NCI-H1105 treated with DMSO at 0.1 percent for 48 hours (cell line): Measurements from ENCODE around the gene CALD1.

Source experiments
- DNase-seq: peaks from one replicate; lab custom pipeline; 2025; lab: John Stamatoyannopoulos, UW

CALD1 gene

GRCh38 chr7:134778941-134779740, at the start of gene CALD1:
TSS of gene CALD1 (plus strand) at chr7:134779634. CDS start at chr7:134867734, 88,100 bp downstream.
- no peak for DNase-seq

GRCh38 chr7:134729895-134730294, 49.5 kb upstream of the CALD1 start:
- DNase-seq = no peak

- DNase-seq = no peak
These were observed 49.0 kb upstream of the CALD1 start for GRCh38 chr7:134730411-134730829.

GRCh38 chr7:134731616-134732015, 47.8 kb upstream of the CALD1 start:
- DNase-seq = no peak

- DNase-seq = no peak
These were observed 46.7 kb upstream of the CALD1 start for GRCh38 chr7:134732728-134733127.

- DNase-seq = no peak
These were observed 43.1 kb upstream of the CALD1 start for GRCh38 chr7:134736381-134736780.

- DNase-seq = no peak
These were observed 41.7 kb upstream of the CALD1 start for GRCh38 chr7:134737566-134738345.

- no peak for DNase-seq
These were observed 40.1 kb upstream of the CALD1 start for GRCh38 chr7:134739362-134739761.

- no peak for DNase-seq
These were observed 39.1 kb upstream of the CALD1 start for GRCh38 chr7:134740376-134740775.

GRCh38 chr7:134741907-134742635, 37.4 kb upstream of the CALD1 start:
- DNase-seq = no peak

GRCh38 chr7:134742688-134743350, 36.6 kb upstream of the CALD1 start:
- DNase-seq = no peak

GRCh38 chr7:134744569-134744968, 34.9 kb upstream of the CALD1 start:
- DNase-seq = no peak

GRCh38 chr7:134747326-134747725, 32.1 kb upstream of the CALD1 start:
- no peak for DNase-seq

GRCh38 chr7:134750083-134751062, 29.1 kb upstream of the CALD1 start:
- peak; percentile 8 for DNase-seq

- no peak for DNase-seq
These were observed 27.3 kb upstream of the CALD1 start for GRCh38 chr7:134752006-134752760.

- DNase-seq = no peak
These were observed 23.9 kb upstream of the CALD1 start for GRCh38 chr7:134755422-134756022.

- no peak for DNase-seq
These were observed 21.5 kb upstream of the CALD1 start for GRCh38 chr7:134757938-134758337.

GRCh38 chr7:134758981-134759380, 20.5 kb upstream of the CALD1 start:
- no peak for DNase-seq

- DNase-seq = no peak
These were observed 18.2 kb upstream of the CALD1 start for GRCh38 chr7:134761266-134761665.

GRCh38 chr7:134763960-134764359, 15.5 kb upstream of the CALD1 start:
- no peak for DNase-seq
